Measurements from ENCODE around the gene BCKDHB.
A peak's percentile ranks its signal among the peaks of the same experiment; 100 is the strongest.

BCKDHB gene

GRCh38 chr6:80338201-80338836 lies 231.8 kb downstream of the BCKDHB start:
- DNase-seq, result no peak

GRCh38 chr6:80339421-80339820 lies 232.9 kb downstream of the BCKDHB start:
- no peak for DNase-seq

- DNase-seq, result no peak
Measured at GRCh38 chr6:80340280-80340679, 233.8 kb downstream of the BCKDHB start.

- no peak for DNase-seq
Measured at GRCh38 chr6:80340686-80341085, 234.2 kb downstream of the BCKDHB start.

GRCh38 chr6:80341330-80341729 lies 234.9 kb downstream of the BCKDHB start:
- no peak for DNase-seq

GRCh38 chr6:80343511-80343910 lies 237.0 kb downstream of the BCKDHB start:
- DNase-seq, result no peak

- no peak for DNase-seq
Measured at GRCh38 chr6:80347101-80347500, 240.6 kb downstream of the BCKDHB start.

- no peak for DNase-seq
Measured at GRCh38 chr6:80348263-80348662, 241.8 kb downstream of the BCKDHB start.

- no peak for DNase-seq
Measured at GRCh38 chr6:80356000-80356399, 249.5 kb downstream of the BCKDHB start.

- no peak for DNase-seq
Measured at GRCh38 chr6:80356545-80356944, 250.1 kb downstream of the BCKDHB start.

- DNase-seq, result no peak
Measured at GRCh38 chr6:80357081-80357480, 250.6 kb downstream of the BCKDHB start.

GRCh38 chr6:80357674-80358073 lies 251.2 kb downstream of the BCKDHB start:
- no peak for DNase-seq

GRCh38 chr6:80363501-80364122 lies 257.1 kb downstream of the BCKDHB start:
- no peak for DNase-seq

- DNase-seq, result no peak
Measured at GRCh38 chr6:80364149-80364548, 257.7 kb downstream of the BCKDHB start.

GRCh38 chr6:80366051-80366450 lies 259.6 kb downstream of the BCKDHB start:
- DNase-seq, result no peak

- peak; percentile 67 for DNase-seq
Measured at GRCh38 chr6:80366714-80367113, 260.2 kb downstream of the BCKDHB start.

- DNase-seq, result no peak
Measured at GRCh38 chr6:80376411-80376810, 269.9 kb downstream of the BCKDHB start.

- DNase-seq, result no peak
Measured at GRCh38 chr6:80380566-80380965, 274.1 kb downstream of the BCKDHB start.

GRCh38 chr6:80382811-80383210 lies 276.3 kb downstream of the BCKDHB start:
- no peak for DNase-seq

GRCh38 chr6:80388507-80388906 lies 282.0 kb downstream of the BCKDHB start:
- no peak for DNase-seq

Measured in DMS79 (cell line).